GM12878 (cell line): ENCODE measurements around the gene SERTAD2. TPM values are rescaled to one million over a fixed set of nuclear protein-coding genes. Genes with fewer than 3 reads are reported as not detected.

Experiments used
- ATAC-seq: fragments of 200-7000 bp; cut with Tn5 transposase; 3 replicates; pipeline ENCODE4 v1.9.1; 2020; ENCODE audit warnings: mild to moderate bottlenecking, moderate library complexity
- BruUV-seq: library from RNA; stranded (reverse); fragments of 400-500 nt; replicated peaks from 2 replicates; lab custom pipeline; 2021; lab: Mats Ljungman, UMichigan
- CTCF ChIA-PET: fragments of 300-600 bp; sonication (Branson Sonifier 250); formaldehyde crosslinking; extraction: SDS; loops from one replicate; lab custom pipeline; 2021; ENCODE audit warnings: inconsistent platforms; lab: Yijun Ruan, JAX
- POLR2A ChIA-PET: fragments of 350-600 bp; formaldehyde crosslinking; extraction: SDS; loops from one replicate; lab custom pipeline; 2021; ENCODE audit warnings: inconsistent platforms; lab: Charles Lee
- RAD21 ChIA-PET: fragments of 300-600 bp; sonication (Branson Sonifier 250); formaldehyde crosslinking; loops from one replicate; lab custom pipeline; 2023; ENCODE audit warnings: antibody characterized with exemption; ENCODE audit not compliant: unreplicated experiment; lab: Charles Lee
- SMC1A ChIA-PET: fragments of 300-600 bp; sonication (Branson Sonifier 250); formaldehyde crosslinking; loops from one replicate; lab custom pipeline; 2023; ENCODE audit not compliant: unreplicated experiment, uncharacterized antibody; lab: Charles Lee
- DNase-seq: peaks from one replicate; pipeline ENCODE4 v3.0.0-alpha.2; 2011; ENCODE audit warnings: low read depth, low spot score
- FAIRE-seq: peaks from 3 replicates; lab custom pipeline; 2011; peaks lifted over from hg19 to GRCh38; lab: Jason Lieb, UNC
- H2AFZ ChIP-seq: 2 replicates; pipeline ENCODE4 v1.6.0; 2011; ENCODE audit warnings: low read depth, low read length, control low read depth; ENCODE audit not compliant: control insufficient read depth
- H3K27ac ChIP-seq: 2 replicates; pipeline ENCODE4 v1.5.1; 2011; ENCODE audit warnings: control low read depth; ENCODE audit not compliant: control insufficient read depth, insufficient read depth
- H3K27me3 ChIP-seq, 2 experiments: replicated peaks in 1 of 2; 2 replicates each; pipeline versions ENCODE4 v1.6.0 to v1.6.1; 2011; ENCODE audit warnings: low read length in 1 of 2; ENCODE audit not compliant: control insufficient read depth in 2 of 2, insufficient read depth in 2 of 2
- H3K36me3 ChIP-seq, 2 experiments: 2 replicates each; pipeline ENCODE4 v1.5.1; 2011; ENCODE audit warnings: low read length in 1 of 2; ENCODE audit not compliant: control insufficient read depth in 2 of 2, insufficient read depth in 2 of 2
- H3K4me1 ChIP-seq: 2 replicates; pipeline ENCODE4 v1.6.1; 2011; ENCODE audit warnings: mild to moderate bottlenecking, low read length, moderate library complexity, mixed read lengths; ENCODE audit not compliant: control insufficient read depth, insufficient read depth
- H3K4me2 ChIP-seq: 2 replicates; pipeline ENCODE4 v1.6.0; 2011; ENCODE audit warnings: control low read depth; ENCODE audit not compliant: control insufficient read depth, insufficient read depth
- H3K4me3 ChIP-seq: fragments of 200-600 bp; sonication (generic); 2 replicates; pipeline ENCODE4 v1.5.1; 2016
- H3K79me2 ChIP-seq: 2 replicates; pipeline ENCODE4 v1.6.0; 2011; ENCODE audit warnings: low read length; ENCODE audit not compliant: control insufficient read depth, insufficient read depth
- H3K9ac ChIP-seq: 2 replicates; pipeline ENCODE4 v1.8.0; 2011; ENCODE audit warnings: low read length, control low read depth, mixed read lengths; ENCODE audit not compliant: control insufficient read depth, insufficient read depth
- H3K9me3 ChIP-seq: replicated peaks from 3 replicates; pipeline ENCODE4 v1.5.1; 2011; ENCODE audit warnings: mild to moderate bottlenecking, low read length; ENCODE audit not compliant: control insufficient read depth, insufficient read depth
- H4K20me1 ChIP-seq: 2 replicates; pipeline ENCODE4 v1.6.0; 2011; ENCODE audit not compliant: control insufficient read depth, insufficient read depth
- CBX5 ChIP-seq: sonication (generic); IDR thresholded peaks from 2 replicates; pipeline ENCODE4 v1.6.1; 2016; ENCODE audit warnings: low read depth, moderate library complexity, mild to moderate bottlenecking, inconsistent platforms
- POLR2AphosphoS2 ChIP-seq: IDR thresholded peaks from 2 replicates; pipeline ENCODE4 v1.6.1; 2011; ENCODE audit warnings: low read depth, mild to moderate bottlenecking, low read length, improper control_type of control experiment, moderate library complexity
- ZBED1 ChIP-seq: IDR thresholded peaks from 2 replicates; pipeline ENCODE4 v1.6.1; 2016; ENCODE audit warnings: borderline replicate concordance
- ZNF217 ChIP-seq: fragments of 450-650 bp; IDR thresholded peaks from 2 replicates; pipeline ENCODE4 v1.6.1; 2017; ENCODE audit warnings: antibody characterized with exemption, mild to moderate bottlenecking
- WGBS: methylation state at CpG from one replicate; pipeline ENCODE4 v1.1.6; 2016; ENCODE audit warnings: low lambda C conversion rate; ENCODE audit not compliant: insufficient replicate concordance, insufficient coverage; ENCODE audit errors: missing lambda C conversion rate; 5-methylcytosine and 5-hydroxymethylcytosine counted together
- in situ Hi-C: fragments of 300-500 bp; cut with MboI; formaldehyde crosslinking; loops from 9 replicates; pipeline ENCODE4 v1.14.3; 2018; ENCODE audit warnings: mixed read lengths
- intact Hi-C: fragments of 100-400 bp; cut with micrococcal nuclease; formaldehyde crosslinking; loops from one replicate; pipeline ENCODE4 v1.14.2; 2022; ENCODE audit not compliant: unreplicated experiment
- polyA plus RNA-seq, 11 experiments: library from polyadenylated mRNA; depleted of rRNA in 4 of 11; unstranded in 6 of 11; stranded (reverse) in 5 of 11; fragments of >200 nt; fragmentation: Nextera tagmentation in 4 of 11; fragmentation: Illumina TruSeq in 1 of 11; extraction: Ambion mirVana in 4 of 11; extraction: Trizol in 1 of 11; gene quantifications; 1 replicate in 1 of 11; 2 replicates in 10 of 11; pipeline versions ENCODE4 v1.2.1 to v1.2.3, GENCODE V29; 2011 to 2016; ENCODE audit warnings: inconsistent platforms in 2 of 11, missing spikeins in 2 of 11, low read depth in 1 of 11
- total RNA-seq, 4 experiments: library from RNA; depleted of rRNA in 3 of 4; stranded (reverse); fragments of >200 nt in 3 of 4; fragmentation: Illumina TruSeq in 1 of 4; extraction: Trizol in 1 of 4; gene quantifications; 2 replicates each; pipeline versions ENCODE4 v1.2.1 to v1.2.3, GENCODE V29; 2013 to 2021
- TF ChIP-seq, protein P1 (sequence below): fragments of 450-650 bp; IDR thresholded peaks from 2 replicates; pipeline ENCODE4 v1.6.1; 2018; ENCODE audit warnings: mild to moderate bottlenecking, low read depth, moderate library complexity; ENCODE audit not compliant: partially characterized antibody
- TF ChIP-seq, protein P2 (sequence below): IDR thresholded peaks from 2 replicates; pipeline ENCODE4 v1.6.1; 2012; ENCODE audit warnings: mild to moderate bottlenecking, low read depth, low read length

Gene SERTAD2
- total and polyA plus RNA-seq, 10 of the 15 experiments (the other 5 are each of a cell fraction or from before 2014, with no cell fraction given): 7.9 to 28.7 (median 20.1) TPM

DNA sequence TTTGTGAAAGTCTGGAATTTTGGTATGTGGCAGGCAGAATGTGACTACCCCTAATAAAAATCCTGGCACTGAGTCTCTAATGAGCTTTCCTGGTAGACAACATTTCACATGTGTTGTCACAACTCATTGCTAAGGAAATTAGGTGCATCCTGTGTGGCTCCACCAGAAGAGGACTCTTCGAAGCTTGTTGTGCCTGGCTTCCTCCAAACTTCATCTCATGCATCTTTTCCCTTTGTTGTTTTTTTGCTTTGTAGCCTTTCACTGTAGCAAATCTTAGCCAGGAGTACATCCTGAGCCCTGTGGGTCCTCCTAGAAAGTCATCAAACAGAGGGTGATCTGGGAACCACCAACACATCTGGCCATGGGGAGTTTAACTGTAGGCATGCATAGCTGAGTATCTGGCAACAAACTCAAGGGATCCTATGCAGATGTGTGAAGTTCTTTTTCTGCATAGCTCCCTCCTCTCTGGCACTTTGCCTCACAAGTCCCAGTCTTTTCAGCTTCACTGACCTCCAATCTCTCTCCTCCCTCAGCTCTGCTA is 42.1 kb upstream of the SERTAD2 start:
- Histone ChIP-seq H2AFZ (peak overlapping the region; percentile 16; the same call in 1 of the 2 replicates), H3K27me3 (no peaks in the 10 kb centered on the region), H4K20me1 (no peaks in the 10 kb centered on the region), H3K27ac (peak overlapping the region; percentile 64), H3K9ac (peak overlapping the region; percentile 45), H3K4me2 (peak overlapping the region; percentile 57), H3K36me3 (peaks cover 0 to 5% of the 10 kb centered on the region in 2 experiments; a peak in 2 of 4 replicates), H3K4me1 (peaks cover 43% of the 10 kb centered on the region), H3K9me3 (peaks cover 3% of the 10 kb centered on the region; the same call in 2 of the 3 replicates), H3K4me3 (no peak overlapping the region), H3K79me2 (peaks cover 35% of the 10 kb centered on the region)
- BruUV-seq: no TSS peak
- in situ Hi-C loops: no loop called here
- TF ChIP-seq CBX5: no peak
- TF ChIP-seq ZBED1: no peak
- TF ChIP-seq, protein P1, sequence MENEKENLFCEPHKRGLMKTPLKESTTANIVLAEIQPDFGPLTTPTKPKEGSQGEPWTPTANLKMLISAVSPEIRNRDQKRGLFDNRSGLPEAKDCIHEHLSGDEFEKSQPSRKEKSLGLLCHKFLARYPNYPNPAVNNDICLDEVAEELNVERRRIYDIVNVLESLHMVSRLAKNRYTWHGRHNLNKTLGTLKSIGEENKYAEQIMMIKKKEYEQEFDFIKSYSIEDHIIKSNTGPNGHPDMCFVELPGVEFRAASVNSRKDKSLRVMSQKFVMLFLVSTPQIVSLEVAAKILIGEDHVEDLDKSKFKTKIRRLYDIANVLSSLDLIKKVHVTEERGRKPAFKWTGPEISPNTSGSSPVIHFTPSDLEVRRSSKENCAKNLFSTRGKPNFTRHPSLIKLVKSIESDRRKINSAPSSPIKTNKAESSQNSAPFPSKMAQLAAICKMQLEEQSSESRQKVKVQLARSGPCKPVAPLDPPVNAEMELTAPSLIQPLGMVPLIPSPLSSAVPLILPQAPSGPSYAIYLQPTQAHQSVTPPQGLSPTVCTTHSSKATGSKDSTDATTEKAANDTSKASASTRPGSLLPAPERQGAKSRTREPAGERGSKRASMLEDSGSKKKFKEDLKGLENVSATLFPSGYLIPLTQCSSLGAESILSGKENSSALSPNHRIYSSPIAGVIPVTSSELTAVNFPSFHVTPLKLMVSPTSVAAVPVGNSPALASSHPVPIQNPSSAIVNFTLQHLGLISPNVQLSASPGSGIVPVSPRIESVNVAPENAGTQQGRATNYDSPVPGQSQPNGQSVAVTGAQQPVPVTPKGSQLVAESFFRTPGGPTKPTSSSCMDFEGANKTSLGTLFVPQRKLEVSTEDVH: no peak
- TF ChIP-seq ZNF217: no peak
- TF ChIP-seq, protein P2, sequence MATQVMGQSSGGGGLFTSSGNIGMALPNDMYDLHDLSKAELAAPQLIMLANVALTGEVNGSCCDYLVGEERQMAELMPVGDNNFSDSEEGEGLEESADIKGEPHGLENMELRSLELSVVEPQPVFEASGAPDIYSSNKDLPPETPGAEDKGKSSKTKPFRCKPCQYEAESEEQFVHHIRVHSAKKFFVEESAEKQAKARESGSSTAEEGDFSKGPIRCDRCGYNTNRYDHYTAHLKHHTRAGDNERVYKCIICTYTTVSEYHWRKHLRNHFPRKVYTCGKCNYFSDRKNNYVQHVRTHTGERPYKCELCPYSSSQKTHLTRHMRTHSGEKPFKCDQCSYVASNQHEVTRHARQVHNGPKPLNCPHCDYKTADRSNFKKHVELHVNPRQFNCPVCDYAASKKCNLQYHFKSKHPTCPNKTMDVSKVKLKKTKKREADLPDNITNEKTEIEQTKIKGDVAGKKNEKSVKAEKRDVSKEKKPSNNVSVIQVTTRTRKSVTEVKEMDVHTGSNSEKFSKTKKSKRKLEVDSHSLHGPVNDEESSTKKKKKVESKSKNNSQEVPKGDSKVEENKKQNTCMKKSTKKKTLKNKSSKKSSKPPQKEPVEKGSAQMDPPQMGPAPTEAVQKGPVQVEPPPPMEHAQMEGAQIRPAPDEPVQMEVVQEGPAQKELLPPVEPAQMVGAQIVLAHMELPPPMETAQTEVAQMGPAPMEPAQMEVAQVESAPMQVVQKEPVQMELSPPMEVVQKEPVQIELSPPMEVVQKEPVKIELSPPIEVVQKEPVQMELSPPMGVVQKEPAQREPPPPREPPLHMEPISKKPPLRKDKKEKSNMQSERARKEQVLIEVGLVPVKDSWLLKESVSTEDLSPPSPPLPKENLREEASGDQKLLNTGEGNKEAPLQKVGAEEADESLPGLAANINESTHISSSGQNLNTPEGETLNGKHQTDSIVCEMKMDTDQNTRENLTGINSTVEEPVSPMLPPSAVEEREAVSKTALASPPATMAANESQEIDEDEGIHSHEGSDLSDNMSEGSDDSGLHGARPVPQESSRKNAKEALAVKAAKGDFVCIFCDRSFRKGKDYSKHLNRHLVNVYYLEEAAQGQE: no peak
- TF ChIP-seq POLR2AphosphoS2: no peak
- ATAC-seq (no peak), DNase-seq (no peak), FAIRE-seq (no peak)
- WGBS: 12% methylated on average over 1 of the region's 1 CpG
- SMC1A ChIA-PET: interaction anchor here (0.7 to 6.4 kb wide), 20 partner anchors 8 to 156 kb away, joined by 3 to 262 read pairs (median 4); partner anchors contain the start of gene SERTAD2
- intact Hi-C loops: no loop called here
- CTCF ChIA-PET: interaction anchor here (0.7 to 4.2 kb wide), 26 partner anchors 9 to 655 kb away, joined by 3 to 25 read pairs (median 4); partner anchors contain the start of gene SERTAD2
- RAD21 ChIA-PET: interaction anchor here (0.6 to 3.6 kb wide), 19 partner anchors 8 to 138 kb away, joined by 3 to 34 read pairs (median 5); partner anchors contain the start of gene SERTAD2
- POLR2A ChIA-PET: interaction anchor here (0.8 to 4.8 kb wide), 21 partner anchors 9 to 136 kb away, joined by 3 to 81 read pairs (median 5); partner anchors contain the start of gene SERTAD2
